Ovary (tissue), 9 donors: Measurements from ENCODE around the gene LINGO3. TPM values are rescaled to one million over a fixed set of nuclear protein-coding genes. Genes with fewer than 3 reads are reported as not detected.

Experiments
- DNase-seq, 5 donors: peaks; one replicate each; pipeline ENCODE4 v3.0.0-alpha.2; 2019 to 2020
- H3K27ac ChIP-seq, 2 donors: fragments of 200-600 bp; one replicate each; pipeline versions ENCODE4 v1.5.1 to v1.8.0; 2019 to 2022
- H3K27me3 ChIP-seq: fragments of 200-600 bp; one replicate; pipeline ENCODE4 v1.8.0; 2022
- H3K36me3 ChIP-seq: fragments of 200-600 bp; sonication (generic); one replicate; pipeline ENCODE4 v1.5.1; 2019
- H3K4me1 ChIP-seq: one replicate; pipeline ENCODE4 v1.8.1; 2013; ENCODE audit warnings: mild to moderate bottlenecking, moderate library complexity; ENCODE audit not compliant: insufficient read depth
- H3K4me3 ChIP-seq: fragments of 200-600 bp; sonication (generic); one replicate; pipeline ENCODE4 v1.5.1; 2017
- H3K9me3 ChIP-seq, 2 donors: fragments of 200-600 bp in 1 of 2; sonication (generic) in 1 of 2; one replicate each; pipeline versions ENCODE4 v1.5.1 to v1.8.1; 2013 to 2019; ENCODE audit warnings: mild to moderate bottlenecking in 1 of 2, moderate library complexity in 1 of 2
- EP300 ChIP-seq: sonication (generic); formaldehyde crosslinking; IDR thresholded peaks from one replicate; pipeline ENCODE4 v1.6.1; 2017; ENCODE audit warnings: antibody characterized with exemption
- POLR2A ChIP-seq: fragments of 450-650 bp; IDR thresholded peaks from one replicate; pipeline ENCODE4 v1.6.1; 2017; ENCODE audit warnings: antibody characterized with exemption, mild to moderate bottlenecking, moderate library complexity
- WGBS, 3 donors: extraction: QIAGEN DNeasy Blood & Tissue Kit in 1 of 3; methylation state at CpG; one replicate each; pipeline versions ENCODE4 v1.1.5 to v1.1.7; 2013 to 2017; 5-methylcytosine and 5-hydroxymethylcytosine counted together
- intact Hi-C, 4 donors: fragments of 100-400 bp; cut with DNase I; formaldehyde crosslinking; loops; one replicate each; pipeline versions ENCODE4 v1.11.0 to v1.15.1; 2022 to 2023
- polyA plus RNA-seq, 2 donors: library from polyadenylated mRNA; stranded (reverse); fragments of 200-250 nt in 1 of 2; fragments of 350-450 nt in 1 of 2; fragmentation: Illumina TruSeq in 1 of 2; extraction: RNeasy Lipid Tissue Mini Kit (QIAGEN cat#74804) in 1 of 2; gene quantifications; one replicate each; pipeline ENCODE4 v1.2.3, GENCODE V29; 2013 to 2014
- total RNA-seq, 7 donors: library from RNA; depleted of rRNA in 2 of 7; stranded (reverse); fragments of >200 nt in 2 of 7; fragmentation: NEBNext Ultra II Directional in 3 of 7; extraction: Animal tissue kit (Norgen Biotek cat#: 25700) in 3 of 7; gene quantifications; one replicate each; pipeline versions ENCODE4 v1.1.0 to v1.2.4, GENCODE V29; 2016 to 2023
- TF ChIP-seq, protein P1 (sequence below), 3 donors: fragments of 450-650 bp in 2 of 3; fragments of 200-600 bp in 1 of 3; IDR thresholded peaks; one replicate each; pipeline versions ENCODE4 v1.5.1 to v1.8.0; 2016 to 2022; ENCODE audit warnings: antibody characterized with exemption in 3 of 3, mild to moderate bottlenecking in 1 of 3
- donor health status: DM: no; HTN: no; CAD: no; lungs with moderate emphysema.
- donor health status: DM: no; HTN: no; CAD: no.
- donor health status: Bipolar disorder and iron deficiency.
- donor health status: DM: yes; HTN: yes; CAD: no.
- donor health status: DM: no; HTN: no; CAD: no.
- donor health status: DM: yes; HTN: yes; CAD: no.

The LINGO3 gene
- total and polyA plus RNA-seq, 9 donors = not detected

DNA sequence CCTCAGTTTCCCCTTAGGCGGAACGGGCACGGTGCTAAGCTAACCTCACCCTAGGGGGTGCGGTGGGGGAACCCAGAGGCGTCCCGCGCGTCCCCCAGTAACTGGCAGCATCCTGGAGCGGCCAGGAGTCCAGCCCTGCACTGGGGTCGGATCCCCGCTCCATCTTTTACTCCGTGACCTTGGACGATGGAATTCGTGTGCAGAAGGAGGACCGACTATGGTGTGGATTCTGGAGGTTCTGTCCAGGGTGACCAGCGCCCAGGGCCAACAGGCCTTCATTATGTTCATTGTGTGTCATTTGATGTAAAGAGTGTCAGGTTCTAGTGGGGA, 21.2 kb upstream of the LINGO3 start:
- peak overlapping the region; percentile 91 for H3K4me3 ChIP-seq
- intact Hi-C loops = no loop called here
- H3K9me3 ChIP-seq = no peaks in the 10 kb centered on the region
- H3K27ac ChIP-seq = peak overlapping the region; percentile 4 to 39
- 0 to 1% (median 1%) methylated on average over 14 to 16 of the region's 16 CpGs for WGBS, 3 donors
- TF ChIP-seq, protein P1, sequence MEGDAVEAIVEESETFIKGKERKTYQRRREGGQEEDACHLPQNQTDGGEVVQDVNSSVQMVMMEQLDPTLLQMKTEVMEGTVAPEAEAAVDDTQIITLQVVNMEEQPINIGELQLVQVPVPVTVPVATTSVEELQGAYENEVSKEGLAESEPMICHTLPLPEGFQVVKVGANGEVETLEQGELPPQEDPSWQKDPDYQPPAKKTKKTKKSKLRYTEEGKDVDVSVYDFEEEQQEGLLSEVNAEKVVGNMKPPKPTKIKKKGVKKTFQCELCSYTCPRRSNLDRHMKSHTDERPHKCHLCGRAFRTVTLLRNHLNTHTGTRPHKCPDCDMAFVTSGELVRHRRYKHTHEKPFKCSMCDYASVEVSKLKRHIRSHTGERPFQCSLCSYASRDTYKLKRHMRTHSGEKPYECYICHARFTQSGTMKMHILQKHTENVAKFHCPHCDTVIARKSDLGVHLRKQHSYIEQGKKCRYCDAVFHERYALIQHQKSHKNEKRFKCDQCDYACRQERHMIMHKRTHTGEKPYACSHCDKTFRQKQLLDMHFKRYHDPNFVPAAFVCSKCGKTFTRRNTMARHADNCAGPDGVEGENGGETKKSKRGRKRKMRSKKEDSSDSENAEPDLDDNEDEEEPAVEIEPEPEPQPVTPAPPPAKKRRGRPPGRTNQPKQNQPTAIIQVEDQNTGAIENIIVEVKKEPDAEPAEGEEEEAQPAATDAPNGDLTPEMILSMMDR (IDR thresholded peaks at IDR 0.05) = no peak
- peaks cover 11% of the 10 kb centered on the region for H3K4me1 ChIP-seq
- no peaks in the 10 kb centered on the region for H3K36me3 ChIP-seq
- H3K27me3 ChIP-seq = no peaks in the 10 kb centered on the region
- no peak for DNase-seq

DNA sequence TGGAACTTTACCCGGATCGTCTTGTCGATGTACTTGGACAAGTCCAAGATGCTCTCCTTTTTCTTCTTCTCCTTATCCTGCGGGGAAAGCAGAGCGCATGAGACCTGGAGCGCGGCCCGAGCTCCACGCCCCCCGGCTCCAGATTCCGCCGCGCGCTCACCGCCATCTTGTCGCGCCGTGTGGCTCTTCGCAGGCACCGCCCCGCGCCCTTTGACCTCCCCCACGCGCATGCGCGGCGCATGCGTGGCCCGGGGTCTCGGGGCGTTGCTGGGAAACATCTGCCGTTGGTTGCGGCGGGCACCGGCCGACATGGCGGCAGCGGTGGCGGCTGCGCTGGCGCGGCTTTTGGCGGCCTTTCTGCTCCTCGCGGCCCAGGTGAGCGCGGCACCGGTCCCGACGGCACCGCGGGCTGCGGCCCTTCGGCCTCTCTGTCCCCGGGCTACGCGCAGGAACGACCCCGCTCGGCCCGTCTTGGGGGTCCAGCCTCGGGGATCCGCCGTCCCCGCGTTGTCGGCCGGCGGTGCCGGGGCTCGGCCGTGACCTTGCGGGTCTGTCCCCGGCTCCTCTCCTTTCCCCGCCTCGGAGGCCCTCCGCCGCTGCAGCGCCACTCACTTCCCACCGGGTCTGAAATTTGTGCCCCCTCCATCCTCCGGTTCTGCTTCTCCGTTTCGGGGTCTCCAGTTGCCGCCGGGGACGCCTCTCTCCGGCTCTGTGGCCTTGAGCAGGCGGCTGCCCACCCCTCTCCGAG, 20.6 kb upstream of the LINGO3 start, which contains the start of the genes LSM7 and SPPL2B:
TSS of gene LSM7 (minus strand) at position 186 of the 748 bp plus-strand sequence. CDS start at position 166, 20 bp downstream.
TSS of gene SPPL2B (plus strand) at position 284 of the 748 bp plus-strand sequence. CDS start at position 310, 26 bp downstream.
- Histone ChIP-seq H3K27me3 (no peaks in the 10 kb centered on the region), H3K4me3 (peak within 1 kb of the TSS; percentile 91), H3K36me3 (no peaks in the 10 kb centered on the region), H3K9me3 (no peaks in the 10 kb centered on the region), H3K27ac (peak within 1 kb of the TSS; percentile 36 to 39), H3K4me1 (peaks cover 11% of the 10 kb centered on the region)
- DNase-seq = peak; percentile 88 to 96 (median 93)
- TF ChIP-seq POLR2A = peak; percentile 61
- TF ChIP-seq, protein P1 (IDR thresholded peaks at IDR 0.05) = no peak
- intact Hi-C loops = no loop called here
- 0% methylated on average over 53 to 89 of the region's 89 CpGs for WGBS, 3 donors

DNA sequence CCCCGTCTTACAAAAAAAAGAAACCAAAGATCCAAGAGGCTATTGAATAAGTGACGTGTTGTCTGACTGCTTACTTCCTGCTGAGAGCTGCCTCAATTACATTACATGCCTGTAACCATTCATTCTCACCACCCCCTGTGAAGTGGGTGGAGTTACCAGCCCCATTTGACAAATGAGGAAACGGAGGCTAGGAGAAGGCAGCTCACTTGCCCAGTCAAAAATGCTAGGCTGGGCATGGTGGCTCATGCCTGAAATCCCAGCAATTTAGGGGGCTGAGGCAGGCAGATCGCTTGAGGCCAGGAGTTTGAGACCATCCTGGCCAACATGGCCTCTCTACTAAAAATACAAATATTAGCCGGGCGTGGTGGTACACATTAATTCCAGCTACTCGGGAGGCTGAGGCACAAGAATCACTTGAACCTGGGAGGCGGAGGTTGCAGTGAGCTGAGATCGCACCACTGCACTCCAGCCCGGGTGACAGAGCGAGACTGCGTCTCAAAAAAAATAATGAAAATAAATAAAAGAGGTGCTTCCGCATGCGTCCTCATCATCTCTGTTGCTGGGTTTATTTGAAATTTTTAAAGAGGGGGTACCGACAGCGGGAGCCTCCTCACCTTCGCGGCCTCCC, 19.9 kb upstream of the LINGO3 start:
- Histone ChIP-seq H3K4me1 (peaks cover 11% of the 10 kb centered on the region), H3K4me3 (peak overlapping the region; percentile 91), H3K36me3 (no peaks in the 10 kb centered on the region), H3K9me3 (no peaks in the 10 kb centered on the region), H3K27ac (peak overlapping the region; percentile 36 to 39), H3K27me3 (no peaks in the 10 kb centered on the region)
- intact Hi-C loops = no loop called here
- 2 to 3% (median 2%) methylated on average over 18 of the region's 18 CpGs for WGBS, 3 donors
- no peak for DNase-seq
- TF ChIP-seq POLR2A (no peak), EP300 (no peak)
- TF ChIP-seq, protein P1 (IDR thresholded peaks at IDR 0.05) = no peak

DNA sequence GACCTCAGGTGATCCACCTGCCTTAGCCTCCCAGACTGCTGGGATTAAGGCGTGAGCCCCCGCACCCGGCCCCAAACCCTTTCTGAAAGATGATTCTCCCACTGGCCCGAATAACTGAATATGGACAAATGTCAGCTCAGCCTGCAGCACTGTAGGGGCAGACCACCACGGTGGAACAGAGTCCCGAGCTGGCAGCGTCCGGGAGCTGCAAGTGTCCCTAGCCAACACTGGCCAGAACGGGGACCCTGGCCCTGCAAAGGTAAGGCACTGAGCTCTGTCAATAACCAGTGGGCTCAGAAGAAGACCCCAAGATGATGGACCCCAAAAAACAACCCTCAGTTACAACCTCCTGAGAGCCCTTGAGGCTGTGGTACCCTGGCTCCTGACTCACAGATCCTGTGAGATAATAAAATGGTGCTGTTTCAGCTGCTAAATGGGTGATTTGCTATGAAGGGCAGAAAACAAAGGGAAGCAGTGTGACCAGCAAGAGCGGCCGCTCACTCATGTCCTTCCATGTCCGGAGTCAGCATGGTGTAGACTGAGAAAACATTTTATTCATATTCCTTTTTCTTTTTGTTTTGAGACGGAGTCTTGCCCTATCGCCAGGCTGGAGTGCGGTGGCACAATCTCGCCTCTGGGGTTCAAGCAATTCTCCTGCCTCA, 18.9 kb upstream of the LINGO3 start:
- Histone ChIP-seq H3K27me3 (no peaks in the 10 kb centered on the region), H3K27ac (no peak overlapping the region), H3K4me3 (no peak overlapping the region), H3K4me1 (peaks cover 11% of the 10 kb centered on the region), H3K9me3 (no peaks in the 10 kb centered on the region), H3K36me3 (no peaks in the 10 kb centered on the region)
- DNase-seq = no peak
- 81 to 93% (median 87%) methylated on average over 16 of the region's 16 CpGs for WGBS, 3 donors
- intact Hi-C loops = no loop called here
- TF ChIP-seq POLR2A (no peak), EP300 (no peak)
- TF ChIP-seq, protein P1 (IDR thresholded peaks at IDR 0.05) = no peak
